Nephron progenitor cell (in vitro differentiated cells): ENCODE measurements around the gene SMIM38.
A peak's percentile ranks its signal among the peaks of the same experiment; 100 is the strongest.

Experiments
- DNase-seq: peaks from one replicate; pipeline ENCODE4 v3.0.0; 2021
- H3K27ac Mint-ChIP-seq: 2 replicates; pipeline ENCODE4 v1.8.0; 2021; ENCODE audit warnings: mild to moderate bottlenecking, moderate library complexity, mixed read lengths
- H3K27me3 Mint-ChIP-seq: 2 replicates; pipeline ENCODE4 v1.8.0; 2021; ENCODE audit warnings: mild to moderate bottlenecking, low read depth, mixed read lengths; ENCODE audit not compliant: poor library complexity
- H3K36me3 Mint-ChIP-seq: 2 replicates; pipeline ENCODE4 v1.8.0; 2021; ENCODE audit warnings: low read depth, mixed read lengths
- H3K4me1 Mint-ChIP-seq: 2 replicates; pipeline ENCODE4 v1.8.0; 2021; ENCODE audit warnings: mixed read lengths
- H3K4me3 Mint-ChIP-seq: 2 replicates; pipeline ENCODE4 v1.8.0; 2021; ENCODE audit warnings: mild to moderate bottlenecking, moderate library complexity, mixed read lengths
- H3K9me3 Mint-ChIP-seq: 2 replicates; pipeline ENCODE4 v1.8.0; 2021; ENCODE audit warnings: mild to moderate bottlenecking, moderate library complexity, mixed read lengths
- TF ChIP-seq, protein P1 (sequence below): fragments of 200-600 bp; sonication (generic); IDR thresholded peaks from 2 replicates; pipeline ENCODE4 v1.5.0; 2021; ENCODE audit warnings: antibody characterized with exemption

SMIM38 gene

DNA sequence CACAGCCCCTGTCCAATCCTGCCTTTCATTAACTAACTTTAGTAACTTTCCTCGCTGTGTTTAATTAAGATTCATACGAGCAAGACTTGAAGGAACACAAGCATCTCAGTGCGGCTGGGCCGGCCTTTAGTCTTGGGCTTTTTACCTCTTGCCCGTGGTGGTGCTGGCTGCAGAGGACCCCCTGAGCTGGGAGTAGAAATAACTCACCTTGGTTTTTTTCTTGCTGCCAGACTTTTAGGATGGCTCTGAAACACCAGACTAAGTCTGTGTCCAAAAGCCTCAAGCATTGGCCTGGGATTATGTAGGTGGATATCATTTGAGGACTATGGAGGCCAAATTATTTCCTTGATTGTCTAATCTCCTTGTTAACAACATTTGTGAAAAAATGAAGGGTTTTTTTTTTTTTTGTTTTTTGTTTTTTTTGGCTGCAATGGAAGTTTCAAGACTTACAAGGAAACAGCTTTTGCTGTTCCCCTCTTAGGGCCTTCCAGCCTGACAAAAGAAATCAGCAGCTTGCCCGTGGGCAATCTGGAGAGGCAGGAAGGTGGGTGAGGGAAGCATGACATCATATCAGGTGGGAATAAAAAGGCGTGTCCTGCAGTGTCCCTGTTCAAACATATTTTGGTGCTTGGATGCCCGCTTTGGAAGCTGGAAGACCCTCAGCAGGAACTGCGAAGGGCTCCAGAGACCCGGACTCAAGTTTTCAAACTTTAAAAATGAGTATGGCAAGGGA lies 44.0 kb downstream of the SMIM38 start:
- H3K4me3 Mint-ChIP-seq: peak overlapping the region; percentile 47
- peaks cover 18% of the 10 kb centered on the region for H3K27me3 Mint-ChIP-seq
- DNase-seq: no peak
- H3K9me3 Mint-ChIP-seq: peaks cover 1% of the 10 kb centered on the region
- TF ChIP-seq, protein P1, sequence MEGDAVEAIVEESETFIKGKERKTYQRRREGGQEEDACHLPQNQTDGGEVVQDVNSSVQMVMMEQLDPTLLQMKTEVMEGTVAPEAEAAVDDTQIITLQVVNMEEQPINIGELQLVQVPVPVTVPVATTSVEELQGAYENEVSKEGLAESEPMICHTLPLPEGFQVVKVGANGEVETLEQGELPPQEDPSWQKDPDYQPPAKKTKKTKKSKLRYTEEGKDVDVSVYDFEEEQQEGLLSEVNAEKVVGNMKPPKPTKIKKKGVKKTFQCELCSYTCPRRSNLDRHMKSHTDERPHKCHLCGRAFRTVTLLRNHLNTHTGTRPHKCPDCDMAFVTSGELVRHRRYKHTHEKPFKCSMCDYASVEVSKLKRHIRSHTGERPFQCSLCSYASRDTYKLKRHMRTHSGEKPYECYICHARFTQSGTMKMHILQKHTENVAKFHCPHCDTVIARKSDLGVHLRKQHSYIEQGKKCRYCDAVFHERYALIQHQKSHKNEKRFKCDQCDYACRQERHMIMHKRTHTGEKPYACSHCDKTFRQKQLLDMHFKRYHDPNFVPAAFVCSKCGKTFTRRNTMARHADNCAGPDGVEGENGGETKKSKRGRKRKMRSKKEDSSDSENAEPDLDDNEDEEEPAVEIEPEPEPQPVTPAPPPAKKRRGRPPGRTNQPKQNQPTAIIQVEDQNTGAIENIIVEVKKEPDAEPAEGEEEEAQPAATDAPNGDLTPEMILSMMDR: no peak
- H3K4me1 Mint-ChIP-seq: peaks cover 65% of the 10 kb centered on the region
- peak overlapping the region; percentile 11 for H3K27ac Mint-ChIP-seq
- H3K36me3 Mint-ChIP-seq: no peaks in the 10 kb centered on the region

DNA sequence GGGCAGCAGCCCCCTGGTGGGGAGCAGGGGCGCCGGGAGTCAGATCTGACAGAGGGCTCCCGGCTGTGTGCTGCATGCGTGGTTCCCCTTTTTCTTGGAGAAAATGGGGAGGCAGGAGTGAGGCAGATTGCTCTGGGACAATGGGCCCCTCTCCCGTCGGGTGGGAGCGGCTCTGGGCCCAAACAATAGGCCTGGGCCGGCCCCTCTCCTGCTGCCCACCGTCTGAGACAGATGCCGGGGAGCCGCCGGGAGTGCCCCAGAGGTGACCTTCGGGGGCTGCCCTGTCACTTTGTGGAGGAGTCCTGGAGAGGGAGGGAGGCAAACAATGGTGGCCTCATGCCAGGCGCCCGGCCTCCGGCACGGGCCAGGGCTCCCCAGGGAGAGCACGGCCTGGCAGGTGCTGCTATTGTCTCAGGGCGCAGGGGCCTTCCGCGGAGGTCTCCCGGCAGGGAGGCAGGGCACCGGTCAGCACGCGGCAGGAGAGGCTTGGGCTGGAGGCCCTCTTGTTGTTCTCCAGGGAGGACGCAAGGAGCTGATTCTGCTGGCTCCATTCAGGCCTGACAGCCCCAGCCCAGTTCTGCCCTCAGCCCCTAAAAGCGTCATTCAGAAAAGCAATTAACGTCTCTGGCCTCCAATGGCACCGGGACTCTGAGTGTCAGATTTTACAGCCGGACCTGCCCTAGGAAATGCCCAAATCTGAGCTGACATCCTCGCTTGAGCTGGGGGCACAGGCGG lies 44.8 kb downstream of the SMIM38 start:
- Mint-ChIP-seq H3K9me3 (no peaks in the 10 kb centered on the region), H3K27ac (peak overlapping the region; percentile 53), H3K27me3 (peaks cover 18% of the 10 kb centered on the region), H3K4me3 (no peak overlapping the region), H3K4me1 (peaks cover 67% of the 10 kb centered on the region), H3K36me3 (no peaks in the 10 kb centered on the region)
- peak; percentile 36 for DNase-seq
- TF ChIP-seq, protein P1: no peak

- H3K27me3 Mint-ChIP-seq: peaks cover 18% of the 10 kb centered on the region
- H3K27ac Mint-ChIP-seq: peak overlapping the region; percentile 53
- H3K4me3 Mint-ChIP-seq: no peak overlapping the region
- H3K36me3 Mint-ChIP-seq: no peaks in the 10 kb centered on the region
- H3K9me3 Mint-ChIP-seq: no peaks in the 10 kb centered on the region
- DNase-seq: no peak
- TF ChIP-seq, protein P1: no peak
- H3K4me1 Mint-ChIP-seq: peaks cover 69% of the 10 kb centered on the region
Measured at GRCh38 chr11:69201066-69201365, 45.3 kb downstream of the SMIM38 start.

DNA sequence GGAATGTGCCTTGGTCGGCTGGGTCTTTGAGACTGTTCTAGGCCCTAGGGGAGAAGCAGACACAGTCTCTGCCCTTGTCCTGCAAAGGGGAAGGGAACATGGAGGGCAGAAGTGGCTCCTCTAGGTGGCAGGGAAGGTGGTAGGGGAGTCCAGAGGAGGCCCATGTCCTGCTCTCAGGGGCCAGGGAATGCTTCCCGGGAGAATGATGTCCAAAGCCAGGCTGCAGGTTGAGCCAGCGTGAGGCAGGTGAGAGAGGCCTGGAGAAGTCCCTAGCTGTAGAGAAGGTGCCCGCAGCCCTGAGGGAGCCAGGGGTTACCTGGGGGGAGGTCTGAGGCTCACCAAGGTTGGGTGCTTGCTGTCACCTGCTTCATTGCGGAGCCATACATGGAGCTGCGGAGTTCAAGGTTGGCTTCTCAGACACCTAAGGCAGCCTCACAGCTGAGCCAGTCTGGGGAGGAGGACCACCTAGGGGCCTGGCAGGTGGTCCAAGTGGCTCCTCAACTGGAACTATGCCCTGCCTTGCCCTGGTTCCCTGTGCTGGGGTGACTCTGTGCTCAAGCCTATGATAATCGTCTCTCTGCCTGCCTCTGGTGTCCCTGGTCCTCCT lies 46.1 kb downstream of the SMIM38 start:
- no peak overlapping the region for H3K4me3 Mint-ChIP-seq
- TF ChIP-seq, protein P1: no peak
- H3K4me1 Mint-ChIP-seq: peaks cover 66% of the 10 kb centered on the region
- no peaks in the 10 kb centered on the region for H3K9me3 Mint-ChIP-seq
- no peak for DNase-seq
- no peaks in the 10 kb centered on the region for H3K36me3 Mint-ChIP-seq
- peaks cover 18% of the 10 kb centered on the region for H3K27me3 Mint-ChIP-seq
- H3K27ac Mint-ChIP-seq: peak overlapping the region; percentile 36

GRCh38 chr11:69202511-69203221 lies 46.9 kb downstream of the SMIM38 start:
- TF ChIP-seq, protein P1: no peak
- Mint-ChIP-seq H3K9me3 (no peaks in the 10 kb centered on the region), H3K4me1 (peaks cover 60% of the 10 kb centered on the region), H3K4me3 (no peak overlapping the region), H3K27ac (no peak overlapping the region), H3K36me3 (no peaks in the 10 kb centered on the region), H3K27me3 (peaks cover 18% of the 10 kb centered on the region)
- no peak for DNase-seq
